HUDEP-2 (cell line): Measurements from ENCODE around the gene RAB10.
A peak's percentile ranks its signal among the peaks of the same experiment; 100 is the strongest.
"Not testable (repeated sequence)": the region's sequence is repeated elsewhere in the genome, so short reads cannot be mapped to it uniquely, and the experiment has no call there.

Experiments used
- DNase-seq, 76 experiments: peaks; one replicate each; lab custom pipeline; 2025; ENCODE audit not compliant: unreplicated experiment in 76 of 76; lab: John Stamatoyannopoulos, UW

RAB10 gene

GRCh38 chr2:26086155-26086637, 52.3 kb downstream of the RAB10 start:
- DNase-seq: no peak

DNA sequence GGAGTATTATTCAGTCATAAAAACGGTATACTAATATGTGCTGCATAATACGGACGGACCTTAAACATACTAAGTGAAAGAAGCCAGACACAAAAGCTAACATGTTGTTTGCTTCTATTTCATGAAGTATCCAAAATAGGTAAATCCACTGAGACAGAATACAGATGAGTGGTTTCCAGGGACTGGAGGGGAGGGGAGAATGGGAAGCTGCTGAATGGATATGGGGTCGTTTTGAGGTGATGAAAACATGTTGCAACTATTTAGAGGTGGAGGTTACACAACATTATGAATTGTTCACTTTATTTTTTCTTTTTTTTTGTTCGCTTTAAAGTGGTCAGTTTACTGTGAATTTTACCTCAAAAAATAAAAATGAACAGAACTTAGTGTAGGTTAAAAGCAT, 52.9 kb downstream of the RAB10 start:
- no peak for DNase-seq

GRCh38 chr2:26088038-26088643, 54.3 kb downstream of the RAB10 start:
- peak in 15 of 76 experiments; percentile 3 to 36 (median 21) for DNase-seq

GRCh38 chr2:26088931-26089330, 55.0 kb downstream of the RAB10 start:
- not testable (repeated sequence) for DNase-seq

- DNase-seq: no peak
These were observed 55.5 kb downstream of the RAB10 start for GRCh38 chr2:26089337-26089736.

- no peak for DNase-seq
These were observed 61.9 kb downstream of the RAB10 start for GRCh38 chr2:26095758-26096157.

- DNase-seq: no peak
These were observed 66.0 kb downstream of the RAB10 start for GRCh38 chr2:26099933-26100332.

DNA sequence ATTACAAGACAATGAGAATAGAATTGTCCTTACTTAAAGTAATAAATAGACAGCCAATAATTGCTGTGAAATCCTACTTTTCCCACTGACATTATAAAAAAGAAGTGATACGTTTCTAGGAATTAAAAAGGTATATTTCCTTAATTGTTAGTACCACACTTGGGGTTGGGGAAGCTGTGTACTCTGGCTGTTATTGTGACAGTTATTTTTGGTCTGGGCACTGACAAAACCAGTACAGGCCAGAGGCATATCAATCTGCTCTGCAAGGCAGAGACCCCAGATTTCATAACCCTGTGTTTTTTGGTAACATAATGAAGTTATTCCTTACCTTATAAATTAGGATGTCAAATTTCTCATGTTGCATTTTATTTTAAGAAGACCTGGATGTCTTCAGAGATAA, 66.5 kb downstream of the RAB10 start:
- no peak for DNase-seq

DNA sequence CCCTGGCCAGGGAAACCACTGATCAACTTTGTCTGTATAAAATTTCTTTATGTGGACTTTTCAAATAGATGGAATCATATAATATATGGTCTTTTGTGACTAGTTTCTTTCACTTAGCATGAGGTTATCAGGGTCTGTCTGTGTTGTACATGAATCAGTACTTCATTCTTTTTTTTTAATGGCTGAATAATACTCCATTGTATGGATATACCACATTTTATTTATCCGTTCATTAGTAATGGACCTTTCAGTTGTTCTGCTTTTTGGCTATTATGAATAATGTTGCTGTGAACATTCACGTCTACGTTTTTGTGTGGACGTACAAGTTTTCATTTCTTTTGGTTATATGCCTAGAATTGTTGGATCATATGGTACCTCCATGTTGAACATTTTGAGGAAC, 69.9 kb downstream of the RAB10 start:
- no peak for DNase-seq

DNA sequence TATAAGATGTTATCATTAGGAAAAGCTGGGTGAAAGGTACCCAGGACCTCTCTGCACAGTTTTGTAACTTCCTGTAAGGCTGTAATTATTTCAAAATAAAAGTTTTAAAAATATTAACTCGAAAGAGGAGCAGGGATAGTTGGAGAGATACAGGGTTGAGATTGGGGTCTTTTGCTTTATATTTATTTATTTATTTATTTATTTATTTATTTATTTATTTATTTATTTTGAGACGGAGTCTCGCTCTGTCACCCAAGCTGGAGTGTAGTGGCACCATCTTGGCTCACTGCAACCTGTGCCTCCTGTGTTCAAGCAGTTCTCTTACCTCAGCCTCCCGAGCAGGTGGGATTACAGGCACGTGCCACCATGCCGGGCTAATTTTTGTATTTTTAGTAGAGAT, 74.8 kb downstream of the RAB10 start:
- not testable (repeated sequence) for DNase-seq

DNA sequence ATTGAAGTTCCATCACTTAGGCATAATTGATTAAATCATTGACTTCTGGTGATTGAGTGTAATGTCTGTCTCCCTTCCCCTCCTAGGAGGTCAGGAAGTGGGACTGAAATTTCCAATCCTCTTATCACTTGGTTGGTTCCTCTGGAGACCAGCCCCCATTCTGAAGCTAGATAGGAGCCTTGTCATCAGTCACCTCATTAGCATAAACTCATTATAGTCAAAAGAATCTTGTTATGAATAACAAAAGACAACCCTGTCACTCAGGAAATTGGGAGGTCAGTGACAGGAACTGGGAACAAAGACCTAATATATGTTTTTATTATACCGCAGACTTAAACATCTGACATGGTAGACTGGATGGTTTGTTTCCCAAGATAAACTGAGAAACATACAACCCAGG, 78.3 kb downstream of the RAB10 start:
- no peak for DNase-seq

DNA sequence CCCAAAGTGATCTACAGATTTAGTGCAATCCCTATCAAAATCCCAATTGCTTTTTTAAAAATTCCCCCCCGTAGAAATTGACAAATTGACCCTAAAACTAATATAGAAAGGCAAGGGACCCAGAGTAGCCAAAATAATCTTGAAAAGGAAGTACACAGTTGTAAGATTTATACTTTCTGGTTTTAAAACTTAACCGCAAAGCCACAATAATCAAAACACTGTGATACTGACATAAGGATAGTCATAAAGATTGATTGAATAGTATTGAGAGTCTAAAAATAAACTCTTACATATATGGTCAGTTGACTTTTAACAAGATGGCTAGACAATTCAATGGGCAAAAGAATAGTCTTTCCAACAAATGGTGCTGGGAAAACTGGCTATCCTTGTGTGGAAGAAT, 80.3 kb downstream of the RAB10 start:
- DNase-seq: no peak

DNA sequence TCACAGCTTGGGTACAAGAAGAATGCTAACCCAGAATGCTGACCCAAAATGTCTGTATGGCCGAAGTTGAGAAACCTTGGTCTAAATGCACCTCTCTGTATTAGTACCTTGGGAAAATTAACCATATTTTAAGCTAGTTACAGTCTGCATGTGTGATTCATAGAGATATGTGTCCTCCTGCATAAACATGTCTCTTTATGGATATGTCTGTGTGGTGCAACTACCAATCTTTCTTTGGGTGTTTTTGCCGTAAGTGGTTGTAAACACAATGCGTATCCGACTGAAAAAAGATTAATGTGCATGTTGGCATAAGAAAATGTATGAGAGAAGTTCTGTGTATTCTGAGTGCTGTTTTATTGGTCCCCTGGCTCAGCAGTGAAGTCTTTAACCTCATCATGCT, 84.8 kb downstream of the RAB10 start:
- DNase-seq: no peak

DNA sequence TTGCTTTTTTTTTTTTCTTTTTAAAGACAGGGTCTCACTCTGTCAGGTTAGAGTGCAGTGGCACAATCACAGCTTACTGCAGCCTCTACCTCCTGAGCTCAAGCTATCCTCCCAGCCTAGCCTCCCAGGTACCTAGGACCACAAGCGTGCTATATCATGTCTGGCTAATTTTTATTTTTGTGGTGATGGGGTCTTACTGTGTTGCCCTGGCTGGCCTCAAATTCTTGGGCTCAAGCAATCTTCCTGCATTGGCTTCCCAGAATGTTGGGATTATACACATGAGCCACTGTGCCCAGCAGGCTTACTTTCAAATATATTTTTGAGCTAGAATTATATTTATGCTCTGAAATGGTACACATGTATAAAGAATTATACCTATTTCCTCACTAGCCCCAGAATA, 85.6 kb downstream of the RAB10 start:
- DNase-seq: no peak

GRCh38 chr2:26122630-26123029, 88.7 kb downstream of the RAB10 start:
- no peak for DNase-seq

DNA sequence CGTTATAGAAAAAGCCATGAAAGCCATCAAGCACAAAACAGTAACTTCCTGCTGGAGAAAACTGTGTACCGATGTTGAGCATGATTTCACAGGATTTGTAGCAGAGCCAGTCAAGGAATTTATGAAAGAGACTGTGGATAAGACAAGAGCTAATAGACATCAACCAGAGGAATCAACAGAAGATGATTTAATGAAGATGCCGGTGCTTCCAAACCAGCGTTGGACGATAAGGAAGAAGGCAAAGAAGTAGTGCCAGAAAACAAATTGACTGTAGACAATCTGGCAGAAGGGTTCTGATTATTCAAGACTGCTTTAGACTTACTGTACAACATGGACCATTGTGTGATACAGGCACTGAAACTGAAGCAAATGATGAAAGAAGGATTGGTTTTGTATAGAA, 89.5 kb downstream of the RAB10 start:
- no peak for DNase-seq

DNA sequence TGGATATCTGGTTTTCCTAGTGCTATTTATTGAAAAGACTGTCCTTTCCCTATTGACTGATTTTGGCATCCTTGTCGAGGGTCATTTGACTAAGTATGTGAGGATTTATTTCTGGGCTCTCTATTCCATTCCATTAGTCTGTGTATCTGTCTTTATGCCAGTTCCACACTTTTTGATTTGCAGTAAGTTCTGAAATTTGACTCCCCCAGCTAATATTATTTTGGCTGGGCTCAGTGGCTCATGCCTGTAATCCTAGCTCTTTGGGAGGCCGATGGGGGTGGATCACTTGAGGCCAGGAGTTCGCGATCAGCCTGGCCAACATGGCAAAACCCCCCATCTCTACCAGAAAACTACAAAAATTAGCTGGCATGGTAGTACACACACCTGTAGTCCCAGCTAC, 92.2 kb downstream of the RAB10 start:
- no peak for DNase-seq

- DNase-seq: no peak
These were observed 94.3 kb downstream of the RAB10 start for GRCh38 chr2:26128176-26128575.

DNA sequence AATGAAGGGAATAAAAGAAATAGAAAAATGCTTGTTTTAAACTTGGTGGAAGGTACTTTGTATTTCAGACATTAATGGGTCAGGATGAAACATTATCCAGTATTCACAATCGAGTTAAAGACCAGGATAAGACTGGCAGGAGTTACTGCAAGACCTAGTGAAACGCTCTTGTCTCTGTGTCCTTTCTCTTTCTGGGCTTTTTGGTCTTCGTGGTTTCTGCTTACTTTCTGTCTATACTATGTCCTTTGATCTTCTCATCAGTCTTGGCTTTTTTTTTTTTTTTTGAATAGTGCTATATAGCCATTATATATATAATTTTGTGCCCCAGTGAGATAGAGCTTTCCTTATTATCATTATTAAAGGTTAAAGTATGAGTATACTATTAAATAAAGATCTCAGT, 96.9 kb downstream of the RAB10 start:
- no peak for DNase-seq

- no peak for DNase-seq
These were observed 102.6 kb downstream of the RAB10 start for GRCh38 chr2:26136451-26136850.

- DNase-seq: peak in 7 of 76 experiments; percentile 4 to 39 (median 17)
These were observed 105.6 kb downstream of the RAB10 start for GRCh38 chr2:26139269-26140183.

- DNase-seq: no peak
These were observed 107.4 kb downstream of the RAB10 start for GRCh38 chr2:26141145-26141769.
